HG03196 (cell line): ENCODE measurements around the gene ISX.

Experiments used
- ATAC-seq: cut with Tn5 transposase; IDR thresholded peaks from one replicate; pipeline ENCODE4 v1.9.1; 2021; ENCODE audit not compliant: unreplicated experiment

ISX gene

DNA sequence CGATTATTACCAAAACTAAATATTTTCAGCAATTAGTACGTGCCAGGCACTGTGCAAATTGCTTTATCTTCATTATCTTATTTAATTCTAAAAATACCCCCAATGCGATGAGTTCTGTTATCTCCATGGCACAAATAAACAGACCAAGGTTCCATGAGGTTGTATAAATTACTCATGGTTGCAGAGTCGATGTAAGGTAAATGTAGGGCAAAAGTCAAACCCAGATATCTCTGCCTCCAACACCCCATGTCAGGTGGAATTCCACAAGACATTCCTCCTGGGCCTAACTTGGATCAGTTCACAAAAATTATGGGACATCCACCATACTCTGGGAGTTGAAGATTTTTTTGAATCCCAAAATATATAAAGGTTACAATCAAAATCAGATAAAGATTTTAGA, 43.7 kb downstream of the ISX start:
- no peak for ATAC-seq

GRCh38 chr22:35111244-35111643, 45.3 kb downstream of the ISX start:
- ATAC-seq = no peak

DNA sequence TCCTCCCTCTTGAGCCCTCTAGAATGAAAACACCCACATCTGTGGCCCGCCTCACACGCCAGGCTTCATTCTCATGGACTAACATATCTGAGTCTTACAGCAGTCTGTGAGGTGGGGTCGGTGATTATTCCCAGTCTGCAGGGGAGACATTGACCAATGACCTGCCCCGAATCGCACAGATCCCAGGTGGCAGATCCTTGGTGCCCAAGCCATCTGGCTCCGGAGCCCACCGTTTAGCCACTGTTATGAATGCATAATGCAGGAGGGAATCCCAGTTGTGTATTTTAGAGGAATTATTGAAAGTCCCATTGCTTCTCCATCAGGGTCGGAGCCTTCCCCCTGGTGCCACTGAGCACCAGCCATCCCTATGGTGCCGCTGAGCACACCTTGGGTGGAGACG, 47.4 kb downstream of the ISX start:
- ATAC-seq = no peak

DNA sequence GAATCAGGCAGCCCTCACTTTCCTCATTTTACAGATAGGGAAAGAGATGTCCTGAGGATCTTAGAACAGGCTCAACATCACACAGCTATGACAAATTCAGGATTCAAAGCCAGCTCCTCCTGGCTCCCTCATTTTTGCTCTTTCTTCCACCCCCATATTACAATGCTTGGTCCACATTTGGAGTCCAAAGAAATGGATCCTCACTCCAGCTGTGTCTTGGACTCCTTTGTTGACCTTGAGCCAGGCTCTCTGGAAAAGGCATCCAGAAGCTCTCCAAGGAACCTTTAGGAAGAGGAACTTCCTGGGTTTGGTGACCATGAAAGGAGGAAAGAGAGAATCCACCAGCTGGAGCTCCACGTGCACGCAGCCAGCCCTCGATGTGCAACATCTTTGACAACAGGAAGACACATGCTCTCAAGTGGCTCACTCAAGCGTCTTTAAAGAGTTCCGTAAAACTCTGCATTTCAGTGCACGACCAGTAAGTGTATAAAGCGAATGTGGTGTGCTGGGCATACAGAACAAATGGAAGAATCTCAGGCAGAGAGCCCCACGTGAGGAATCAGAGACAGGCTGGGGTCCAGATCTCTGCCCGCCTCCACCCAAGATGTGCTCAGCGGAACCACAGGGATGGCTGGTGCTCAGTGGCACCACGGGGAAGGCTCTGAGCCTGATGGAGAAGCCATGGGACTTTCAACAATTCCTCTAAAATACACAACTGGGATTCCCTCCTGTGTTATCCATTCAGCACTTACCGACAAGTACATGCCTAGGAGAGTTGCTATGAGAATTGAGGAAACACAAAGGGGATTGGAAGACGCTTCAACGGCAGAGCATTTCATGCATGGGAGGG, 48.4 kb downstream of the ISX start:
- ATAC-seq = no peak

GRCh38 chr22:35115515-35115914, 49.6 kb downstream of the ISX start:
- ATAC-seq = no peak

DNA sequence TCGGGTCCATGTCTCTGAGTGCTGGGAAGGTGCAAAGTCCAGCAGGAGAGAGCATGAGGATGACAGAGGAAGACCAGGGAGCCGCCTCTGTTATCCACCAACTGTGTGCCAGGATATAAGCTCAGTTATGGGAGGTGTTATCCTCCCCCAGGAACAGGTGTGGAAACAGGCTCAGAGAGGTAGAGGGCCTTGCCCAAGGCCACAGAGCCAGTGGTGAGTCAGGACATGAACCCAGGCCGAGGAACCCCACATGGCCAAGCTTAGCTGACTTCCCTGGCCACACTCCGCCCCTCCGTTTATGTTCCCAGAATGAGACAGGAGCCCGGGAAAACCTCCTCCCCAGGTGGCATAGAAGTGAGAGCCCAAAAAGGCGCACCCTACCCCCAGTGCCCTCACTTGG, 50.3 kb downstream of the ISX start:
- no peak for ATAC-seq

DNA sequence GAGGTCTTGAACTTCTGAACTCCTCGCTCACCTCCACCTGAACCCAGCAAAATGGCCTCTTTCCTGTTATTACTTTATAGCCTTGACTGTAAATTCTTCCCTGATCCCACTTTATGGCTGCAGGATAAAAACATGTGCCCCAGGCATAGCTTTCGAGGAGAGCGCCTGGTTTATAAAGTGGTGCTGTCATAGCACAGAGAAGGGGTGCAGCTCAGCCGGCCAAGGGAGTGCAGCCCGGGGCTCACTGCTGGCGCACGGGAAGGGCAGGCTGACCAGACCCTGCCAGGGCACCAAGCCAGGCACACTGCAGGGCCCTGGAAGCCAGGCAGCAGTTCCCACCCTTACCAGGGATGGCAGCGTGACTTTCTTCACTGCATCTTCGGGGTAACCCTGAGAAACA, 50.9 kb downstream of the ISX start:
- ATAC-seq = no peak

DNA sequence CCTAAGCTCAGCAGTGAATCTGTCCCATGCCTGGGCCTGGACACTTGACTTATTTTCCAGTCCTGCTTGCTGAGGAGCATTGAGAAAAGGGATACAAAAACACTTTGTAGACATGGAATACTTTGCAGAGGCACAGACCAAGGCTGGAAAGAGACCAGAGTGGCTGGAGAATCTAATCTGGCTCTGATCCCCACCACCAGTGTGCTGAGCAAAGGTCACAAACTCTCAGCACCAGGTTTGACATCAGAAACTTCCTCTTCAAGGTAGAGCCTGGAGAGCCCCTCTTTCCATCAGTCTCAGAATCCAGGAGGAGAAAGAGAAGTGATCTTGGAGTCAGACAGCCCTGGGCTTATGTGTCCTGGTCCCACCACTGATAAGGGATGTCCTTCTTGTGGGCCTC, 53.5 kb downstream of the ISX start:
- ATAC-seq = no peak

- no peak for ATAC-seq
Observed at GRCh38 chr22:35124691-35125219, 58.8 kb downstream of the ISX start.

- ATAC-seq = no peak
Observed at GRCh38 chr22:35126993-35127392, 61.0 kb downstream of the ISX start.

DNA sequence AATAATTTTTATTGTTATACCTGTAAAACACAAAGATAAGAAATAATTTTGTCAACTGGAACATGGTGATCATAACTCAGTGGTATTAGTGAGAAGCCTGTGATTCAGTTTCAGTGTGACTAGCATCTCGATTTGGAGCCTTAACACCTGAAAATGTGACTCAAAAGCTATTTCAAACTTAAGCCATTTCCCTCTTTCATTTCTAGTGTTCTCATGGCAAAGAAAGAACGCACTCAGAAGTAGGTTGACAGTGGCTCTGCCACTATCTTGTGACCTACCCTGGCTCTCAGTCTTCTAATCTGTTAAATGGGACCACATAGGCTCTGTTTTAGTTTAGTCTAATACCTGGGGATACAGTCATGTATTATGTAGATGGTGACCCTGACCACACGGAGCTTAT, 62.7 kb downstream of the ISX start:
- peak; percentile 46 for ATAC-seq

- ATAC-seq = no peak
Observed at GRCh38 chr22:35131525-35132000, 65.6 kb downstream of the ISX start.

- no peak for ATAC-seq
Observed at GRCh38 chr22:35132568-35132967, 66.6 kb downstream of the ISX start.

DNA sequence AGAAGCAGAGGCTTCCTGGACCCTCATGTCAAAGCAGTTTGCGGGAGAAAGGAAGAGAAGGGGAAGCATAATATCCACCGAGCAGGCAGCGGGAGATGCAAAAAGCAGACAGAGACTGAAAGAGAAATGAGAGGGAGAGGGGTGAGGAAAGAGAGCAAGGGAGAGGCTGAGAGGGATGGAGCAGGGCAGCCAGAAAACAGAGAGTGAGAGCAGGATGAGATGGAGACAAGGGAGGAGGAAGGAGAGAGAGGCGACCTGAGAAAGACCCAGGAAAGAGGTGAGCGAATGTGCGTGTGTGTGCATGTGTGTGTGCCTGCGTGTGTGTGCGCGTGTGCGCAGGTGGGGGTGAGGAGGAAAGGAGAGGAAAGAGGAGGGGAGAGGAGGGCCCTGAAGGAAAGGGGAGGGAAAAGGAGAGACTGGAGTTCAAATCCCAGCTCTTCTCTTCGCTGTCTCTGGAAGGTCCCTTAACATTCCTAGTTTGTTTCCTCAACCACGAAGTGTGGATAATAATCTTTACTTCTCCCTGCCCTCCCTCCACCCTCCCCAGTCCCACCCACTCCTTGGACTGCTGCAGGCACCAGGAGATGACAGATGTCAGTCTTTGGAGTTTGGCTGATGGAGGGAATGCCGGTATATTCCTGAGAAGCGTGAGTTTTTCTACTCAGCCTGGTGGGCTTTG, 67.9 kb downstream of the ISX start:
- no peak for ATAC-seq

- ATAC-seq = no peak
Observed at GRCh38 chr22:35134637-35135036, 68.7 kb downstream of the ISX start.

DNA sequence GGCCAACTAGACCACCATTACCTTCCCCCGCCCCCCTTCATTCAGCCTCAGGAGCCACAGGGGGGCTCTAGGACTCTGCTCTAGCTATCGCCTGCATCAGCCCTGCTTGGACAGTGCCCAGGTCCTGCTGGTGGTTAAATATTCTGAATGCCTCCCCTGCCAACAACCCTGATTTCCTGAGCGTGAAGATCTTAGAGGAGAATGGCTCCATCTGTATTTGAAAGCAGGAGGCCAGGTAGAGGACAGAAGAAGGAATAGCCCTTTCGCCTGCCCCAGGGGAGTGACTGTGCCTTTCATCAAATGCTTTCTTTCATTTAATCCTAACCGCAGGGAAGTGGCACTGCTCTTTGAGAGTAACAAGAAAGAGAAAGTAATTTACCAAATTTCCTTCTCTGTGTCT, 69.2 kb downstream of the ISX start:
- no peak for ATAC-seq
